K562 (cell line): ENCODE measurements around the gene MOGAT2. TPM values are rescaled to one million over a fixed set of nuclear protein-coding genes. Genes with fewer than 3 reads are reported as not detected.

Source experiments
- ATAC-seq: fragments of 200-7000 bp; cut with Tn5 transposase; 3 replicates; pipeline ENCODE4 v1.9.1; 2020; ENCODE audit warnings: moderate library complexity
- BruUV-seq: library from RNA; stranded (reverse); fragments of 400-500 nt; replicated peaks from 2 replicates; lab custom pipeline; 2021; lab: Mats Ljungman, UMichigan
- CTCF ChIA-PET: fragments of 300-600 bp; formaldehyde crosslinking; extraction: SDS; loops from one replicate; lab custom pipeline; 2021; ENCODE audit warnings: low intra/inter-chr PET ratio; lab: Yijun Ruan, JAX
- POLR2A ChIA-PET: fragments of 300-600, 350-650 bp; sonication (Branson Sonifier 250); formaldehyde crosslinking; extraction: SDS; loops from one replicate; lab custom pipeline; 2021; ENCODE audit warnings: antibody characterized with exemption, inconsistent platforms; lab: Yijun Ruan, JAX
- DNase-seq, 4 experiments: peaks; one replicate each; pipeline versions ENCODE4 v3.0.0 to v3.0.0-alpha.2; 2011 to 2018; ENCODE audit warnings: low spot score in 3 of 4, mixed read lengths in 3 of 4; ENCODE audit errors: extremely low read depth in 1 of 4
- FAIRE-seq: peaks from 2 replicates; lab custom pipeline; 2011; peaks lifted over from hg19 to GRCh38; lab: Jason Lieb, UNC
- H2AFZ ChIP-seq: 2 replicates; pipeline ENCODE4 v1.6.0; 2011; ENCODE audit warnings: low read depth, low read length, control low read depth, inconsistent platforms
- H3K27ac ChIP-seq: fragments of 200-600 bp; 3 replicates; pipeline ENCODE4 v1.8.0; 2011; ENCODE audit warnings: low read depth, mild to moderate bottlenecking, control low read depth, inconsistent platforms, low read length, moderate library complexity, mixed read lengths; ENCODE audit errors: extremely low read depth
- H3K27me3 ChIP-seq, 2 experiments: fragments of 300-600 bp in 1 of 2; 2 replicates in 1 of 2; 3 replicates in 1 of 2; pipeline versions ENCODE4 v1.6.0 to v1.8.0; 2011; ENCODE audit warnings: inconsistent platforms in 2 of 2, low read length in 2 of 2, mild to moderate bottlenecking in 1 of 2, mixed read lengths in 1 of 2, moderate library complexity in 1 of 2; ENCODE audit not compliant: control insufficient read depth in 2 of 2, insufficient read depth in 2 of 2
- H3K36me3 ChIP-seq: fragments of 300-600 bp; 3 replicates; pipeline ENCODE4 v1.8.0; 2011; ENCODE audit warnings: mild to moderate bottlenecking, low read length, inconsistent platforms; ENCODE audit not compliant: control insufficient read depth, insufficient read depth
- H3K4me1 ChIP-seq, 2 experiments: fragments of 200-600 bp in 1 of 2; replicated peaks in 1 of 2; 2 replicates in 1 of 2; 3 replicates in 1 of 2; pipeline versions ENCODE4 v1.5.1 to v1.8.0; 2011; ENCODE audit warnings: inconsistent platforms in 2 of 2, low read length in 2 of 2, mild to moderate bottlenecking in 1 of 2, mixed read lengths in 1 of 2, moderate library complexity in 1 of 2; ENCODE audit not compliant: control insufficient read depth in 2 of 2, insufficient read depth in 2 of 2
- H3K4me2 ChIP-seq: 2 replicates; pipeline ENCODE4 v1.6.1; 2011; ENCODE audit warnings: low read length, control low read depth, inconsistent platforms, mixed read lengths; ENCODE audit not compliant: insufficient read depth
- H3K4me3 ChIP-seq: fragments of 200-600 bp; sonication (generic), shearing (Covaris generic); 2 replicates; pipeline ENCODE4 v1.5.1; 2016; ENCODE audit warnings: control low read depth, inconsistent platforms
- H3K79me2 ChIP-seq: fragments of 200-600 bp; 3 replicates; pipeline ENCODE4 v1.8.0; 2011; ENCODE audit warnings: low read length, inconsistent platforms; ENCODE audit not compliant: control insufficient read depth, insufficient read depth
- H3K9ac ChIP-seq, 2 experiments: 2 replicates each; pipeline versions ENCODE4 v1.6.0 to v1.6.1; 2011; ENCODE audit warnings: low read depth in 2 of 2, low read length in 2 of 2, control low read depth in 1 of 2, inconsistent platforms in 1 of 2, mild to moderate bottlenecking in 1 of 2, mixed read lengths in 1 of 2; ENCODE audit not compliant: insufficient read depth in 1 of 2
- H3K9me1 ChIP-seq: one replicate; pipeline ENCODE4 v1.6.0; 2011; ENCODE audit warnings: inconsistent platforms, mild to moderate bottlenecking, low read length, moderate library complexity; ENCODE audit not compliant: control insufficient read depth, insufficient read depth
- H3K9me3 ChIP-seq: replicated peaks from 2 replicates; pipeline ENCODE4 v1.5.1; 2011; ENCODE audit warnings: low read depth, low read length, inconsistent platforms; ENCODE audit not compliant: control insufficient read depth, insufficient read depth
- H4K20me1 ChIP-seq: replicated peaks from 2 replicates; pipeline ENCODE4 v1.6.1; 2011; ENCODE audit warnings: low read length, inconsistent platforms, mixed read lengths; ENCODE audit not compliant: control insufficient read depth, insufficient read depth
- BHLHE40 ChIP-seq: IDR thresholded peaks from 2 replicates; pipeline ENCODE4 v1.6.1; 2011; ENCODE audit warnings: low read length, improper control_type of control experiment
- CBFA2T3 ChIP-seq: fragments of 450-650 bp; IDR thresholded peaks from 2 replicates; pipeline ENCODE4 v1.6.1; 2017
- ETV5 ChIP-seq: sonication (generic); formaldehyde crosslinking; IDR thresholded peaks from 2 replicates; pipeline ENCODE4 v1.4.0; 2020; ENCODE audit warnings: low read depth, mild to moderate bottlenecking, missing genetic modification reagents
- IRF2 ChIP-seq: sonication (generic); formaldehyde crosslinking; IDR thresholded peaks from 2 replicates; pipeline ENCODE4 v1.8.1; 2022; ENCODE audit warnings: mild to moderate bottlenecking, missing genetic modification reagents
- KHSRP ChIP-seq: fragments of 450-650 bp; IDR thresholded peaks from 2 replicates; pipeline ENCODE4 v1.6.1; 2017
- MEF2A ChIP-seq: IDR thresholded peaks from 2 replicates; pipeline ENCODE4 v1.6.1; 2011; ENCODE audit warnings: low read depth, mild to moderate bottlenecking, low read length, moderate library complexity; ENCODE audit not compliant: control insufficient read depth
- NFIC ChIP-seq: fragments of 450-650 bp; IDR thresholded peaks from 2 replicates; pipeline ENCODE4 v1.6.1; 2017; ENCODE audit warnings: mild to moderate bottlenecking, inconsistent platforms
- RBM14 ChIP-seq: fragments of 200-400 bp; formaldehyde crosslinking; IDR thresholded peaks from 2 replicates; pipeline ENCODE4 v1.6.1; 2018; ENCODE audit warnings: low read depth, mild to moderate bottlenecking, low read length, moderate library complexity, borderline replicate concordance; ENCODE audit not compliant: insufficient read depth
- SIRT6 ChIP-seq: IDR thresholded peaks from one replicate; pipeline ENCODE4 v1.6.1; 2012; ENCODE audit warnings: low read depth, mild to moderate bottlenecking, control low read depth, inconsistent platforms, low read length, moderate library complexity
- SMAD3 ChIP-seq: fragments of 450-650 bp; formaldehyde crosslinking; conservative IDR thresholded peaks from 2 replicates; pipeline ENCODE4 v1.4.0; 2020; ENCODE audit warnings: mild to moderate bottlenecking
- TAL1 ChIP-seq: fragments of 450-650 bp; IDR thresholded peaks from 2 replicates; pipeline ENCODE4 v1.6.1; 2016; ENCODE audit warnings: mild to moderate bottlenecking
- WGBS: fragments of 100-300 bp; shearing (Covaris generic); methylation state at CpG from one replicate; pipeline ENCODE4 v1.1.6; 2016; ENCODE audit warnings: low coverage, mixed read lengths; ENCODE audit not compliant: insufficient coverage; ENCODE audit errors: missing lambda C conversion rate; 5-methylcytosine and 5-hydroxymethylcytosine counted together
- in situ Hi-C: fragments of 300-500 bp; cut with MboI; formaldehyde crosslinking; loops from 4 replicates; pipeline ENCODE4 v1.15.0; 2018; ENCODE audit warnings: inconsistent platforms, mixed read lengths
- intact Hi-C: fragments of 100-400 bp; cut with micrococcal nuclease; formaldehyde crosslinking; loops from 2 replicates; pipeline ENCODE4 v1.14.2; 2022
- polyA plus RNA-seq, 8 experiments: library from polyadenylated mRNA; depleted of rRNA in 4 of 8; stranded (reverse) in 5 of 8; unstranded in 3 of 8; fragments of >200 nt; fragmentation: Nextera tagmentation in 2 of 8; fragmentation: Illumina TruSeq in 1 of 8; extraction: Ambion mirVana in 2 of 8; extraction: Trizol in 1 of 8; gene quantifications; 2 replicates each; pipeline versions ENCODE4 v1.2.1 to v1.2.3, GENCODE V29; 2011 to 2014; ENCODE audit warnings: inconsistent platforms in 1 of 8, missing spikeins in 1 of 8
- total RNA-seq, 7 experiments: library from RNA; depleted of rRNA in 6 of 7; stranded (reverse); fragments of >200 nt in 6 of 7; fragmentation: Illumina TruSeq in 2 of 7; extraction: Trizol in 2 of 7; gene quantifications; 2 replicates each; pipeline versions ENCODE4 v1.2.1 to v1.2.3, GENCODE V29; 2011 to 2021; ENCODE audit warnings: low replicate concordance in 1 of 7
- TF ChIP-seq, protein P1 (sequence below): fragments of 450-650 bp; IDR thresholded peaks from 2 replicates; pipeline ENCODE4 v1.6.1; 2017; ENCODE audit warnings: antibody characterized with exemption, mild to moderate bottlenecking
- TF ChIP-seq, protein P2 (sequence below): fragments of 450-650 bp; IDR thresholded peaks from 2 replicates; pipeline ENCODE4 v1.6.1; 2018; ENCODE audit not compliant: partially characterized antibody

Gene MOGAT2
- total and polyA plus RNA-seq, 9 of the 15 experiments (the other 6 are each of a cell fraction or from before 2014, with no cell fraction given), result 0.09 TPM; not detected in 7

DNA sequence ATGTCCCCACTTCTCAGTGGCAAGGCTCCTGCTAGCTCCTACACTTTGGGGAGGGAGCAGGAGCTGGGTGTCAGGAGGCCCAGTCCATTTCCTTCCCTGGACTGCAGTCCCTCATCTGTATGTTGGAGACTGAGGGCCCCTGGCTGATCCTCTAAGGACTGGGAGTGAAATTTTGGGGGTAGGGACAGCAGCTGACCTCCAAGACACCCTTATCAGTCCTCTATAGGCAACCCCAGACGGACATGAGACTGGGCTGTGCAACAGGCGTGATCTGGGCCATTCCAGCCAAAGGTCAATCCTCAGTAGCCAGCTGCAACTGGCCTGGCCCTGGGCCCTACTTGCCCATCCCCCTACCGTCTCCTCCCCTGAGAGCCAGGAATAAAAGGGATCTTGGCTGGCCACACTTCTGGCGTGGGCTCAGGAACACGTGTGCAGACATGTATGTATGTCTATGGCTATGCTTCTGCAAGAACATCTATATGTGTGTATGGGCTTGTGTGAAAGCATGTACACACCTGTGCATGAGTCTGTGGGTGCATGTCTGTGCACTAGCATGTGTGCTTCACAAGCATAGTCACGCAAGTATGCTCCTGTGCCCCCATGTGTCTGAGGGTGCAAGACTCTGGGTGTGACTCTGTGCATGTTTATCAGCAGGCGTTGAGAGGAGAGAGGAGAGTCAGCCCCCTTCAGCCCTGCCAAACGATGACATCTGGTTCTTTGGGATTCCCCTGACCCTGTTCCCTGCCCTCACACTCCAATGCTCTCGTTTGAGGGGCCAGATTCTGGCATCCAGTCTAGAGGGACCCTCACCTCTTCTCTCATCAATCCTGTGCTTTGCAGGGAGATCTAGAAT is 26.3 kb downstream of the MOGAT2 start:
- ATAC-seq (peak; percentile 76), FAIRE-seq (no peak), DNase-seq (peak; percentile 36 to 59 (median 48))
- no peaks in the 10 kb centered on the region for H3K9me3 ChIP-seq
- POLR2A ChIA-PET, result no interaction called here
- no peak overlapping the region for H3K4me3 ChIP-seq
- in situ Hi-C loops (no loop called here), intact Hi-C loops (no loop called here)
- BruUV-seq, result no TSS peak
- peak overlapping the region in 1 of 2 experiments; percentile 84; a peak in 2 of 4 replicates for H3K9ac ChIP-seq
- no peaks in the 10 kb centered on the region for H3K36me3 ChIP-seq
- H3K27me3 ChIP-seq, result peaks cover 0 to 4% of the 10 kb centered on the region in 2 experiments; a peak in 1 of 5 replicates
- H3K4me1 ChIP-seq, result peaks cover 10 to 14% of the 10 kb centered on the region in 2 experiments
- H4K20me1 ChIP-seq, result no peaks in the 10 kb centered on the region
- 11% methylated on average over 9 of the region's 9 CpGs for WGBS
- CTCF ChIA-PET, result no interaction called here
- H3K9me1 ChIP-seq, result no peaks in the 10 kb centered on the region
- no peaks in the 10 kb centered on the region for H3K79me2 ChIP-seq
- H3K4me2 ChIP-seq, result peak overlapping the region; percentile 25; the same call in 1 of the 2 replicates
- H2AFZ ChIP-seq, result no peak overlapping the region
- H3K27ac ChIP-seq, result no peak overlapping the region
- peak; percentile 72 for TF ChIP-seq CBFA2T3
- TF ChIP-seq SIRT6, result no peak
- TF ChIP-seq KHSRP, result no peak
- TF ChIP-seq RBM14, result no peak
- TF ChIP-seq MEF2A, result no peak
- TF ChIP-seq, protein P1, sequence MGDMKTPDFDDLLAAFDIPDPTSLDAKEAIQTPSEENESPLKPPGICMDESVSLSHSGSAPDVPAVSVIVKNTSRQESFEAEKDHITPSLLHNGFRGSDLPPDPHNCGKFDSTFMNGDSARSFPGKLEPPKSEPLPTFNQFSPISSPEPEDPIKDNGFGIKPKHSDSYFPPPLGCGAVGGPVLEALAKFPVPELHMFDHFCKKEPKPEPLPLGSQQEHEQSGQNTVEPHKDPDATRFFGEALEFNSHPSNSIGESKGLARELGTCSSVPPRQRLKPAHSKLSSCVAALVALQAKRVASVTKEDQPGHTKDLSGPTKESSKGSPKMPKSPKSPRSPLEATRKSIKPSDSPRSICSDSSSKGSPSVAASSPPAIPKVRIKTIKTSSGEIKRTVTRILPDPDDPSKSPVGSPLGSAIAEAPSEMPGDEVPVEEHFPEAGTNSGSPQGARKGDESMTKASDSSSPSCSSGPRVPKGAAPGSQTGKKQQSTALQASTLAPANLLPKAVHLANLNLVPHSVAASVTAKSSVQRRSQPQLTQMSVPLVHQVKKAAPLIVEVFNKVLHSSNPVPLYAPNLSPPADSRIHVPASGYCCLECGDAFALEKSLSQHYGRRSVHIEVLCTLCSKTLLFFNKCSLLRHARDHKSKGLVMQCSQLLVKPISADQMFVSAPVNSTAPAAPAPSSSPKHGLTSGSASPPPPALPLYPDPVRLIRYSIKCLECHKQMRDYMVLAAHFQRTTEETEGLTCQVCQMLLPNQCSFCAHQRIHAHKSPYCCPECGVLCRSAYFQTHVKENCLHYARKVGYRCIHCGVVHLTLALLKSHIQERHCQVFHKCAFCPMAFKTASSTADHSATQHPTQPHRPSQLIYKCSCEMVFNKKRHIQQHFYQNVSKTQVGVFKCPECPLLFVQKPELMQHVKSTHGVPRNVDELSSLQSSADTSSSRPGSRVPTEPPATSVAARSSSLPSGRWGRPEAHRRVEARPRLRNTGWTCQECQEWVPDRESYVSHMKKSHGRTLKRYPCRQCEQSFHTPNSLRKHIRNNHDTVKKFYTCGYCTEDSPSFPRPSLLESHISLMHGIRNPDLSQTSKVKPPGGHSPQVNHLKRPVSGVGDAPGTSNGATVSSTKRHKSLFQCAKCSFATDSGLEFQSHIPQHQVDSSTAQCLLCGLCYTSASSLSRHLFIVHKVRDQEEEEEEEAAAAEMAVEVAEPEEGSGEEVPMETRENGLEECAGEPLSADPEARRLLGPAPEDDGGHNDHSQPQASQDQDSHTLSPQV, result no peak
- TF ChIP-seq NFIC, result no peak
- TF ChIP-seq, protein P2, sequence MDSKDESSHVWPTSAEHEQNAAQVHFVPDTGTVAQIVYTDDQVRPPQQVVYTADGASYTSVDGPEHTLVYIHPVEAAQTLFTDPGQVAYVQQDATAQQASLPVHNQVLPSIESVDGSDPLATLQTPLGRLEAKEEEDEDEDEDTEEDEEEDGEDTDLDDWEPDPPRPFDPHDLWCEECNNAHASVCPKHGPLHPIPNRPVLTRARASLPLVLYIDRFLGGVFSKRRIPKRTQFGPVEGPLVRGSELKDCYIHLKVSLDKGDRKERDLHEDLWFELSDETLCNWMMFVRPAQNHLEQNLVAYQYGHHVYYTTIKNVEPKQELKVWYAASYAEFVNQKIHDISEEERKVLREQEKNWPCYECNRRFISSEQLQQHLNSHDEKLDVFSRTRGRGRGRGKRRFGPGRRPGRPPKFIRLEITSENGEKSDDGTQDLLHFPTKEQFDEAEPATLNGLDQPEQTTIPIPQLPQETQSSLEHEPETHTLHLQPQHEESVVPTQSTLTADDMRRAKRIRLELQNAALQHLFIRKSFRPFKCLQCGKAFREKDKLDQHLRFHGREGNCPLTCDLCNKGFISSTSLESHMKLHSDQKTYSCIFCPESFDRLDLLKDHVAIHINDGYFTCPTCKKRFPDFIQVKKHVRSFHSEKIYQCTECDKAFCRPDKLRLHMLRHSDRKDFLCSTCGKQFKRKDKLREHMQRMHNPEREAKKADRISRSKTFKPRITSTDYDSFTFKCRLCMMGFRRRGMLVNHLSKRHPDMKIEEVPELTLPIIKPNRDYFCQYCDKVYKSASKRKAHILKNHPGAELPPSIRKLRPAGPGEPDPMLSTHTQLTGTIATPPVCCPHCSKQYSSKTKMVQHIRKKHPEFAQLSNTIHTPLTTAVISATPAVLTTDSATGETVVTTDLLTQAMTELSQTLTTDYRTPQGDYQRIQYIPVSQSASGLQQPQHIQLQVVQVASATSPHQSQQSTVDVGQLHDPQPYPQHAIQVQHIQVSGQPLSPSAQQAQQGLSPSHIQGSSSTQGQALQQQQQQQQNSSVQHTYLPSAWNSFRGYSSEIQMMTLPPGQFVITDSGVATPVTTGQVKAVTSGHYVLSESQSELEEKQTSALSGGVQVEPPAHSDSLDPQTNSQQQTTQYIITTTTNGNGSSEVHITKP, result no peak
- no peak for TF ChIP-seq IRF2 (CRISPR knock-in tag)
- no peak for TF ChIP-seq ETV5 (CRISPR knock-in tag)
- peak; percentile 15; the same call in 1 of the 2 replicates for TF ChIP-seq TAL1
- TF ChIP-seq BHLHE40, result 0 out of 2 replicates have a peak, but pooled peaks have one; percentile 32
- no peak for TF ChIP-seq SMAD3
